ENCODE data around the gene ALDH1L1. TPM values are rescaled to one million over a fixed set of nuclear protein-coding genes. Genes with fewer than 3 reads are reported as not detected.
A peak's percentile ranks its signal among the peaks of the same experiment; 100 is the strongest.

Gene ALDH1L1
- polyA plus RNA-seq, 3 donors = not detected

DNA sequence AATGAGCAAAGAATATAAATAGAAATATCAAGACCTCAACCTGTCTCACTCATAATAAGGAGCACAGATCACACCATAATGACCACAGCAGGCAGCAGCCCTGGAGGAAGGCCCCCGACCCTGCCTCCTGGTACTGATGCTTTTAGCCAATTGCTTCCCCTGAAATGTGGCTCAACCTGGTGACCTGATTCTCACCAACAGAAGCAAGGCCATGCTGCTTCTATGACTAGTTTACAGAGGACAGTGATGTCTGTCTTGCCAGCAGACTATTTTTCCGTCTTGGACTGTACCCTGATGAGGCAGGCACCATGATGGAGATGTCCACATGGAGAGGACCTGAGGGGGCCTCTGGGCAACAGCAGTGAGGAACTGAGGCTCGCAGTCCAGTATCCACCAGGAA lies 114.5 kb downstream of the ALDH1L1 start:
- intact Hi-C loops (cut with micrococcal nuclease) = no loop called here
- H3K27me3 ChIP-seq (ENCODE audit: control insufficient read depth in 2 of 2, insufficient read depth in 2 of 2, low read length in 2 of 2) = no peaks in the 10 kb centered on the region
- Mint-ChIP-seq H3K4me1 (peaks cover 14% of the 10 kb centered on the region), H3K4me3 (no peak overlapping the region), H3K9me3 (no peaks in the 10 kb centered on the region), H3K27me3 (ENCODE audit: low read depth in 3 of 3) (peaks cover 0 to 2% (median 1%) of the 10 kb centered on the region in 3 donors), H3K27ac (no peak overlapping the region), H3K36me3 (peaks cover 10 to 20% of the 10 kb centered on the region in 2 donors)
- no peak overlapping the region for H3K4me2 ChIP-seq (replicated peaks; ENCODE audit: extremely low read depth, low read length, poor library complexity, severe bottlenecking)
- H3K36me3 ChIP-seq (replicated peaks in 1 of 2; ENCODE audit: control insufficient read depth in 1 of 2, insufficient read depth in 2 of 2, low read length in 2 of 2) = no peaks in the 10 kb centered on the region
- no peak overlapping the region for H2AFZ ChIP-seq (ENCODE audit: insufficient read depth, low read depth, low read length, poor library complexity, severe bottlenecking)
- no peaks in the 10 kb centered on the region for H3K4me1 ChIP-seq (ENCODE audit: control insufficient read depth in 1 of 2, insufficient read depth in 2 of 2, low read length in 2 of 2)
- TF ChIP-seq, protein P1, sequence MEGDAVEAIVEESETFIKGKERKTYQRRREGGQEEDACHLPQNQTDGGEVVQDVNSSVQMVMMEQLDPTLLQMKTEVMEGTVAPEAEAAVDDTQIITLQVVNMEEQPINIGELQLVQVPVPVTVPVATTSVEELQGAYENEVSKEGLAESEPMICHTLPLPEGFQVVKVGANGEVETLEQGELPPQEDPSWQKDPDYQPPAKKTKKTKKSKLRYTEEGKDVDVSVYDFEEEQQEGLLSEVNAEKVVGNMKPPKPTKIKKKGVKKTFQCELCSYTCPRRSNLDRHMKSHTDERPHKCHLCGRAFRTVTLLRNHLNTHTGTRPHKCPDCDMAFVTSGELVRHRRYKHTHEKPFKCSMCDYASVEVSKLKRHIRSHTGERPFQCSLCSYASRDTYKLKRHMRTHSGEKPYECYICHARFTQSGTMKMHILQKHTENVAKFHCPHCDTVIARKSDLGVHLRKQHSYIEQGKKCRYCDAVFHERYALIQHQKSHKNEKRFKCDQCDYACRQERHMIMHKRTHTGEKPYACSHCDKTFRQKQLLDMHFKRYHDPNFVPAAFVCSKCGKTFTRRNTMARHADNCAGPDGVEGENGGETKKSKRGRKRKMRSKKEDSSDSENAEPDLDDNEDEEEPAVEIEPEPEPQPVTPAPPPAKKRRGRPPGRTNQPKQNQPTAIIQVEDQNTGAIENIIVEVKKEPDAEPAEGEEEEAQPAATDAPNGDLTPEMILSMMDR (IDR thresholded peaks at IDR 0.05) = no peak
- no peak overlapping the region for H3K27ac ChIP-seq (ENCODE audit: low read depth in 1 of 2, low read length in 2 of 2)
- no peaks in the 10 kb centered on the region for H3K79me2 ChIP-seq (ENCODE audit: insufficient read depth, low read length)
- H4K20me1 ChIP-seq (ENCODE audit: insufficient read depth, low read length) = no peaks in the 10 kb centered on the region
- DNase-seq = no peak
- H3K4me3 ChIP-seq (replicated peaks in 1 of 3; ENCODE audit: low read depth in 2 of 3, low read length in 3 of 3) = no peak overlapping the region
- WGBS (ENCODE audit: insufficient coverage) = 97% methylated on average over 3 of the region's 3 CpGs
- H3K9me3 ChIP-seq (replicated peaks in 1 of 2; ENCODE audit: control insufficient read depth in 1 of 2, insufficient read depth in 1 of 2, low read length in 2 of 2) = no peaks in the 10 kb centered on the region
- H3K9ac ChIP-seq (ENCODE audit: insufficient read depth, low read length, poor library complexity, severe bottlenecking) = no peak overlapping the region

DNA sequence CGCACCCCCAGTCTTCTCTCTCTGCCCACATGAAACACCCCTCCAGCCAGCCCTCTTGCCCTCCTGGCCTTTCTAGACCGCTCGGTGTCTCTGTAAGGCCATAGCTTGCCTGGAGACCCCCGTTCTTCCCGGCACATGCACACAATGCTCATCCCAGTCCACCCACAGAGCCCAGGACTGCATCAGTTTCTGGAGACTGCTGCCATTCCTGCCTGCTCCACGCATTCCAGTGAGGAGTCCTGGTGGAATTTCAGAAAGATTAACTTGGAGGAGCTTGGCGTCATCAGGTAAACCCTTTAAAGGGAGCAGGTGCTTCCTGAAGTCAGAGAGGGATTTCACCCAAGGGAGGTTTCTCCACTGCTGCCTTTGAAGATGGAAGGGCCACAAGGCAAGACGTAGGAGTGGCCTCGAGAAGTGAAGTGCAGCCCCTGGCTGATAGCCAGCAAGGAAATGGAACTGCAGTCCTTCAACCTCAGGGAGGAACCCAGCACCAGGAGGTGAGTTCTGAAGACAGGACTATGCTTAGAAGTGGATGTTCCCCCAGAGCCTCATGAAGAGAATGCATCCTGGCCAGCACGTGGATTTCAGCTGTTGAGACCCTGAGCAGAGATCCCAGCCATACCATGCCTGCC lies 115.6 kb downstream of the ALDH1L1 start:
- Histone ChIP-seq H3K79me2 (ENCODE audit: insufficient read depth, low read length) (no peaks in the 10 kb centered on the region), H3K4me2 (replicated peaks; ENCODE audit: extremely low read depth, low read length, poor library complexity, severe bottlenecking) (no peak overlapping the region), H3K9me3 (replicated peaks in 1 of 2; ENCODE audit: control insufficient read depth in 1 of 2, insufficient read depth in 1 of 2, low read length in 2 of 2) (no peaks in the 10 kb centered on the region), H3K27me3 (ENCODE audit: control insufficient read depth in 2 of 2, insufficient read depth in 2 of 2, low read length in 2 of 2) (no peaks in the 10 kb centered on the region), H3K9ac (ENCODE audit: insufficient read depth, low read length, poor library complexity, severe bottlenecking) (no peak overlapping the region), H3K27ac (ENCODE audit: low read depth in 1 of 2, low read length in 2 of 2) (no peak overlapping the region), H2AFZ (ENCODE audit: insufficient read depth, low read depth, low read length, poor library complexity, severe bottlenecking) (no peak overlapping the region), H3K36me3 (replicated peaks in 1 of 2; ENCODE audit: control insufficient read depth in 1 of 2, insufficient read depth in 2 of 2, low read length in 2 of 2) (no peaks in the 10 kb centered on the region), H3K4me3 (replicated peaks in 1 of 3; ENCODE audit: low read depth in 2 of 3, low read length in 3 of 3) (no peak overlapping the region), H4K20me1 (ENCODE audit: insufficient read depth, low read length) (no peaks in the 10 kb centered on the region), H3K4me1 (ENCODE audit: control insufficient read depth in 1 of 2, insufficient read depth in 2 of 2, low read length in 2 of 2) (no peaks in the 10 kb centered on the region)
- Mint-ChIP-seq H3K27ac (peak overlapping the region in 2 of 7 donors; percentile 10 to 46), H3K36me3 (peaks cover 12 to 22% of the 10 kb centered on the region in 2 donors), H3K9me3 (no peaks in the 10 kb centered on the region), H3K4me1 (peaks cover 14% of the 10 kb centered on the region), H3K27me3 (ENCODE audit: low read depth in 3 of 3) (peaks cover 0 to 2% (median 1%) of the 10 kb centered on the region in 3 donors), H3K4me3 (no peak overlapping the region)
- WGBS (ENCODE audit: insufficient coverage) = 54% methylated on average over 9 of the region's 10 CpGs
- no peak for DNase-seq
- TF ChIP-seq, protein P1 (IDR thresholded peaks at IDR 0.05) = no peak
- intact Hi-C loops (cut with micrococcal nuclease) = no loop called here
